HG03025 (cell line): ENCODE results near the gene GPR39.

Experiments used
- ATAC-seq: cut with Tn5 transposase; IDR thresholded peaks from one replicate; pipeline ENCODE4 v1.9.1; 2021; ENCODE audit warnings: mild to moderate bottlenecking, moderate library complexity; ENCODE audit not compliant: unreplicated experiment, low FRiP score

Gene GPR39

DNA sequence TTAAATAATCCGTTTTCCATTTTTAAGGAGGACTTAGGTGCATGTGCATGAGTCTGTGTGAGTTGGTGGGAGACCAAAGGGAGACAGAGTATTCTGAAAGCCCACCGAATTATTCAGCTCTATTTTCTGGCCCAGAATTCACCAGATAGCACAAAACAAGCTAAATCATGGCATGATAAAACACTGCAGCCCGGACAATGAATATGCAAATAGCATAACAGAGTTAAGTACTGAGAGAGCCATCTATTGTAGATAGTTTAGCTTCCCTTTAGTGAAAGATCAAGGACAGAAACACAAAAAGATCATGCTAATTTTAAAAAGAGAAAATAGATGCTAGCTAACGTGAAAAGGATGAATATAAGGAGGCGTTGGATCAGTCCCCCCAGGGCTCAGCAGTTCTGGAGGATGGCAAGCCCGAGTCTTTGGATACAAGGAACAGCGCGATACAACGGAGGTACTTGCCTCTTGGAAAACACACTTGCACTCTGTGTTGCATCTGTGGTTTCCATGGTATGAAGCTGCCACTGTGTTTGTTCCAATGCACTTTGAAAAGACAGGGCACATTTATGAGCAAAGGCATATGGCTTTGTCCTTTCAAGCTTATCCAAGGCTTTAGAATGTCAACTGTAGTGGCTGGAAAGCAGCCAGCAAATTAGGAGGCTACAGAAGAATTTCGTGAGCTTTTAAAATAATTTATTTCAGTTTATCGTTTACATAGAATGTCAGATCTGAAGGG is 133.5 kb downstream of the GPR39 start:
- ATAC-seq = no peak

DNA sequence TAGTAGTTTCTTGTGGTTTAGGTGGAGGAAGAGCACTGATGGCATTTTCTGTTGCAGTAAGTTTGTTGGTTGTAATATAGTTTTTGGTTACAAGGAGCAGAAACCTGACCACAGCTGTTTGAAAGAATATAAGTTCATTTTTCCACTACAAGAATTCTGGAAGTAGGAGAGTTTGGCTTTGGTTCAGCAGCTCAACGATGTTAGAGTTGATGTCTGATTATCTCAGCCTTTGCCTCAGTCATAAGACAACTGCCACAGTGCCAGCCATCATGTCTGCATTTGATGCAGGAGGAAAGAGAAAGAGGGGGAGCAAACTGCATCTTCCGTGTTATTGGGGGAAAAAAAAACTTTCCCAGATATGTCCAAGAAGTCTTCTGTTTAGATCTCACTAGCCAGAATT is 134.3 kb downstream of the GPR39 start:
- no peak for ATAC-seq

DNA sequence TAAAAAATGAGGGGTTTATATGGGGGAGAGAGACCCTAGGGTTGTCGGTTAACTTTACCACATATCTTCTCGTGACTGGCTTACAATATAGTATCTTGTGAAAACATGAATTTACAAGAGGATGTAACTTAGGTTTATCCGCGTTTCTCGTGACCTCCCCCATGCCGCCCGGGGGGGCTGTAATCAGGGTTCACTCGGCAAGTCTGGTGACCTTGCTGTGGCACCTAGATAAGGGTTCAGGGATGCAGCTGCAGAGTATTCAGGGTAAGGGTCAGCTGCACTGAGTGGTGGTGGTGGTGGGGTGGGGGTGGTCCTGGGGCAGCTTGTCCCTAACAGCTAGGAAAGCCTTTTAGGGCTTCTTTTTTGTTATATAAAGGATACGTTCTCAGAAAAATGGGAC is 141.1 kb downstream of the GPR39 start:
- no peak for ATAC-seq

- ATAC-seq = no peak
Observed at GRCh38 chr2:132559326-132559725, 142.7 kb downstream of the GPR39 start.

DNA sequence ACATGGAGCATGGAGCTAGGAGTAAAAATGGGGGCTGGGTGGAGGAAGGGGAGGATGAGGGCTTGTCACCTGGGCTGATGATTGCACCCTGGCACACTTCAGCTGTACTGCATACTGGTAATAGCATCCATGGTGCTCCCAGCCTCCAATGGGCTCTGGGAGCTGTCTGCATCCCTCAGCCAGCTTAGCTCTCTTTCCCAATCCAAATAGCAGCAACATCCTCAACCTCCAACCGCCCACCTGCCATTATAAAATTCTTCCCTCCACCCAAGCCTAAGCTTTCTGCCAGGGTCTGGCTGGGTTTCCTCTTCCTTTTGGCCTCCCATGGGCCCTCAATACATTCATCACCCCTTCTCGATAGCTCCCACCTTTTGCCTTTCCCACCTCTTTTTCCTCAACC is 143.3 kb downstream of the GPR39 start:
- ATAC-seq = no peak

DNA sequence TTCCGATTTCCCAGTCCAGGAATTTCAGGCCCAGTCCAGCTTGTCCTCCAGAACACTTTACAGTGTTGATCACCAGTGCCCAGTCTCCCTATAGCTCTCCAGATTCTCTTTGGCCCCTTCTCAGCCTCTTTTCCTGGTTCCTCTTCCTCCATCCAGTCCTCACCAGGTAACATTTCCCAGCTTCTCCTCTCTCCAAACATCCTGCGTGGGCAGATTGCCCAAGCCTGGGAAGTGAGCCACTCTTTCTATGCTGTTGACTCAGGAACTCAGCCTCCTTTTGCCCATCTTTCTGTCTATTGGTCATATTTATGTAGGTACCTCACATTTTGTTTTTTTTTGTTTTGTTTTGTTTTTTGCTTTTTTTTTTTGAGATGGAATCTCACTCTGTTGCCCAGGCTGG is 144.0 kb downstream of the GPR39 start:
- ATAC-seq = no peak

DNA sequence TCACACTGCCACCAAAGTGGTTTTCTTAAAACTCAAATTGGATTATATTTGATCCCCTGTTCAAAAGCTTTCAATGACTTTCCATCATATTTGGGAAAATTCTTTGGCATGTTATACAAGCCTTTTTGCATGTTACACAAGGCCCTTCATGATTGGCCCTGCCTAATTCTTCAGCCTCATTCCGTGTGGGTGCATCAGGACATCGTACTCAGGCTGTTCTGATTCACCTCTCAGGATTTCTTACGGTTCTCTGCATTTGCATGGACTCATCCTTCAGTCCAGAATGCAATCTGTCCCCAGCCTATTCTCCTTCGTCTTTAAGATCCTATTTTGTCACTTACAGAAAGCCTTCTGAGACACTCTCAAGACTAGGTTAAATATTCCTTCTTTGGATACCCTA is 145.6 kb downstream of the GPR39 start:
- ATAC-seq = no peak

DNA sequence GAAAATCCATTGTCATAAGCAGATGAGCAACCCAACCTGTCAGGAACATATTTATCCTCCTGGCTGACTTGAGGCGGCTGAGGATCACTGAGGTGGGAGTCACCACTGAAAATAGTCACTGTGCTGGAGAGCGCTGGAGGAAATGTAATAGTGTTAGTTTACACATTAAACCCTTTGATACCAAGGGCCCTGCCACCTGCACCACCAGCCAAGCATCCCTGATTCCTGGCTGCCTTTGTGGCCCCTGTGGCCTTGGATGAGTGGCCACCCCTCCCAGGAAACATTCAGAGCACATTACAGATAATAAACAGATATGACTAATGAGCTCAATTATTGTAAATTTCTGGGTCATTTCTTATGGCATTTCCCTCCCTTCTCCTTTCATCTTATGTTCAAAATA is 147.5 kb downstream of the GPR39 start:
- ATAC-seq = no peak

DNA sequence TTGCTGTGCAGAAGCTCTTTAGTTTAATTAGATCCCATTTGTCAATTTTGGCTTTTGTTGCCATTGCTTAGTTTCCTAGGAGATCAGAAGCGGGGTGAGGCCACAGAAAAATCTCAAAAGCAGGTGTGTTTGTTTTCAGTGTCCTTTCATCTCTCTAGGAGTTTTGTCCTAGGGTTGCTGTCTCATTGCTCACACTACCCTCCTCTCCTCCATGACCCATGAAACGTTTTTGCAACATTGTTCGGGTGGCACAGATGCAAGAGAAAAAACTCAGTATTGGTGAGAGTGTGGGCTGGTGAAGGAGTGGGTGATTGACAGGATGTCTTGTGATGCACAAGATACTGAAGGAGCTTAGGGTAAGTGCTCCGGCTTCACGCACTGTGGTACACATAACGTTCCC is 149.8 kb downstream of the GPR39 start:
- no peak for ATAC-seq

DNA sequence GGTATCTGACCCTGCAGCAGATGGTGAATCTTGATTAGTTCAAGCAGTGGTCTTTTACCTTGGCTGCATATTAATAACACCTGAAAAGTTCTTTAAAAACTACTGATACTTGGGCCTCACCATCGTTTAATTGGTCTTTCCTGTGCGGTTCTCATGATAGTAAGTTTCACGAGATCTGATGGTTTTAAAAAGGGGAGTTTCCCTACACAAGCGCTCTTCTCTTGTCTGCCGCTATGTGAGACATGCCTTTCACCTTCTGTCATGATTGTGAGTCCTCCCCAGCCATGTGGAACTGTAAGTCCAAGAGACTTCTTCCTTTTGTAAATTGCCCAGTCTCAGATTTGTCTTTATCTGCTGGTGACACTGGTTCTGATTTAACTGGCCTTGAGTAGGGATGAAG is 151.1 kb downstream of the GPR39 start:
- ATAC-seq = no peak

GRCh38 chr2:132568656-132569055 is 152.1 kb downstream of the GPR39 start:
- ATAC-seq = no peak

DNA sequence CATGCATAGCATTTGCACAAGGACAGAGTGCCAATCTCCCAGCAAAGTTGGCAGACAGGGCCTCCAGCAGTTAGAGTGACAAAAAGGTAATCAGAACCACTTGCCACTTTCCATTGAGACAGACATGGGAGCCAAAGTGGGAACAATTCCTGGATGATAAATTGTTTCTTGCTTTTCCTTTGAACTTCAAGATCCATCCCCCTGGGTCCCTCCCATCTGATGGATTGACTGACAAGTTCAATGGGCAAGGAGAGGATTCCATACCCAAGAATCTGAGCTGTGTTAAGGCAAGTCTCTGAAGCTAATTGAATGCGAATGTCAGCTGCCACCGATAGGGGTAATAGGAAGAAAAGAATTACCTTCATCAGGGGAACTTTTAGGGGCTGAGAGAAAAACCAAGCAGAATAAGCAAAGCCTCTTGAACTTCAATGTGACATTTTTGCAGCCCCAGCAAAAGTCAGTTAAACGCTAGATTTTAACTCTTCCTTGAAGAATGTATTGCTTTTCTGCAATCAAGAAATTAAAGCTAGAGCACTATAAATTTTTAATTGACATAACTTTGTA is 156.9 kb downstream of the GPR39 start:
- no peak for ATAC-seq

GRCh38 chr2:132577686-132578085 is 161.1 kb downstream of the GPR39 start:
- no peak for ATAC-seq

- no peak for ATAC-seq
Observed at GRCh38 chr2:132581591-132581990, 165.0 kb downstream of the GPR39 start.

GRCh38 chr2:132581991-132582738 is 165.6 kb downstream of the GPR39 start:
- ATAC-seq = no peak

DNA sequence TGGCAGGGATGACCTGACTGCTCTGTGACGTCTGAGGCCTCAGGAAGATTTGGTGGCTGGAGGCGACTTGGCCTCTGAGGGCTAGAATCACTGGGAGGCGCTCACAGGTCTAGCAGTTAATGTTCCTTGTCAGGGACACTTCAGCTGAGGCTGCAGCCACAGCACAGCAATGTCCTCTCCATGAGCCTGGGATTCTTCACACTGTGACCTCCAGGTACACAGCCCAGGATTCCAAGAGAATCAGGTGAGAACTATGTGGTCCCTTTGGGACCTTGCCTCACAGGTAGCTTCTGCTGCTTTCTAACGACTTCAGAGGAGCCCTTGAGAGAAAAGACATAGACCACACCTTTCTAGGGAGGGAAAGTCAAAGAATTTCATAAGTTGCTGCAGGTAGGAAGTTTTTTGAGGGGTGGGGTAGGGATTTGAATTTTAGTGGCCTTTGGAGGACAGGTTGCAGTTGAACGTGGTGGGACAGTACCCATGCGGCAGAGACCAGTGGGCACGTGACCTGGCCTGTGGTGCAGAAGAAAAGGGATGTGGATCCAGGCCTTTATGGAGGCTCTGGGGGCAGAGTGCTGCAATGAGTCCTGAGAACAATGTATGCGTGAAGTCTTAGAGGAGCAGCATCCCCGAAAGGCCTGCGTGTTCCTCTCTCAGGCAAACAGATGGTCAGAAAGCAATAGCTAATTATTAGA is 167.2 kb downstream of the GPR39 start:
- ATAC-seq = no peak

- no peak for ATAC-seq
Observed at GRCh38 chr2:132584976-132585817, 168.6 kb downstream of the GPR39 start.

DNA sequence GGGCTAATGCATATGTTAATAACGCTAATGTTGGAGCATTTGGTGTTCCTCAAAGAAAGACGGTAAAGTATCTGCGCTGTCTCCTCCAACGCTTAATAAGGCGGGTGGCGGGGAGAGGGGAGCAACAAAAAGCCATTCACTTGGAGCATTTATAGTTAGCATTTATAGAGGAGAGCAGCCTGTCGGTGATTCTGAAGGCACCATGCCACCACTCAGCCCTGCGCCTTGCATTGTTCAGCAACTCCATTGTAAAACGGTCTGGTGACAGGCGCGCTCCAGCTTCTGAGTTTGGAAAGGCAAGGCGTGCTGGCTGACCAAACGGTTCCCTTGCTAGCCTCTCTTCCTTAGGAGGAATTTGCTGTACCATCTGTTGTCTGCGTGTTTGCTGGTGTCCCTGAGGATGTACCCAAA is 169.5 kb downstream of the GPR39 start:
- ATAC-seq = no peak

- ATAC-seq = no peak
Observed at GRCh38 chr2:132586835-132587234, 170.2 kb downstream of the GPR39 start.

- no peak for ATAC-seq
Observed at GRCh38 chr2:132588576-132588975, 172.0 kb downstream of the GPR39 start.
